Activated naive CD8-positive, alpha-beta T cell treated with anti-CD3 and anti-CD28 coated beads, Interleukin-2, amount 10 ng/mL, durations not matched to agents 7 days and 5 days (primary cell): ENCODE measurements around the gene MOV10. TPM values are rescaled to one million over a fixed set of nuclear protein-coding genes. Genes with fewer than 3 reads are reported as not detected.

Experiments
- ATAC-seq: fragments of 150-1000 bp; cut with Tn5 transposase; one replicate; pipeline ENCODE4 v1.10.0; 2021; ENCODE audit warnings: low read depth, moderate library complexity
- POLR2A ChIA-PET: fragments of 350-600 bp; sonication (Branson Sonifier 250); formaldehyde crosslinking; loops from one replicate; lab custom pipeline; 2021; ENCODE audit warnings: antibody characterized with exemption; lab: Charles Lee
- DNase-seq: peaks from one replicate; pipeline ENCODE4 v3.0.0; 2021
- H3K27ac Mint-ChIP-seq: one replicate; pipeline ENCODE4 v1.8.0; 2022; ENCODE audit warnings: mild to moderate bottlenecking, mixed read lengths
- H3K27me3 Mint-ChIP-seq: one replicate; pipeline ENCODE4 v1.8.0; 2022; ENCODE audit warnings: mild to moderate bottlenecking, moderate library complexity, mixed read lengths
- H3K36me3 Mint-ChIP-seq: one replicate; pipeline ENCODE4 v1.8.0; 2021; ENCODE audit warnings: mild to moderate bottlenecking, mixed read lengths
- H3K4me1 Mint-ChIP-seq: one replicate; pipeline ENCODE4 v1.8.0; 2021; ENCODE audit warnings: mixed read lengths
- H3K4me3 Mint-ChIP-seq: one replicate; pipeline ENCODE4 v1.8.0; 2022; ENCODE audit warnings: mild to moderate bottlenecking, moderate library complexity, mixed read lengths
- H3K9me3 Mint-ChIP-seq: one replicate; pipeline ENCODE4 v1.8.0; 2021; ENCODE audit warnings: mixed read lengths
- total RNA-seq, 2 experiments: library from RNA; stranded (reverse); gene quantifications; one replicate each; pipeline ENCODE4 v1.2.3, GENCODE V29; 2021

The MOV10 gene
- total RNA-seq, 2 experiments from 2014 or later: 124 to 130 TPM

- Mint-ChIP-seq H3K9me3 (no peaks in the 10 kb centered on the region), H3K36me3 (peaks cover 8% of the 10 kb centered on the region), H3K27ac (peak overlapping the region; percentile 89), H3K27me3 (peaks cover 17% of the 10 kb centered on the region), H3K4me3 (peak overlapping the region; percentile 84), H3K4me1 (peaks cover 52% of the 10 kb centered on the region)
- POLR2A ChIA-PET: interaction anchor here (0.6 to 4.2 kb wide), 9 partner anchors 10 to 314 kb away, joined by 3 to 35 read pairs (median 7); partner anchors contain the start of genes CAPZA1, MOV10, PPM1J and ST7L
- ATAC-seq: no peak
- DNase-seq: no peak
Observed at GRCh38 chr1:112704391-112704933, 30.0 kb downstream of the MOV10 start.

GRCh38 chr1:112704934-112705627 is 30.6 kb downstream of the MOV10 start:
- POLR2A ChIA-PET: interaction anchor here (0.6 to 4.2 kb wide), 7 partner anchors 10 to 314 kb away, joined by 3 to 35 read pairs (median 7); partner anchors contain the start of genes CAPZA1, MOV10, PPM1J and ST7L
- ATAC-seq: peak; percentile 81
- Mint-ChIP-seq H3K9me3 (no peaks in the 10 kb centered on the region), H3K36me3 (peaks cover 8% of the 10 kb centered on the region), H3K27ac (peak overlapping the region; percentile 89), H3K4me3 (peak overlapping the region; percentile 84), H3K27me3 (peaks cover 23% of the 10 kb centered on the region), H3K4me1 (peaks cover 51% of the 10 kb centered on the region)
- DNase-seq: peak; percentile 60

DNA sequence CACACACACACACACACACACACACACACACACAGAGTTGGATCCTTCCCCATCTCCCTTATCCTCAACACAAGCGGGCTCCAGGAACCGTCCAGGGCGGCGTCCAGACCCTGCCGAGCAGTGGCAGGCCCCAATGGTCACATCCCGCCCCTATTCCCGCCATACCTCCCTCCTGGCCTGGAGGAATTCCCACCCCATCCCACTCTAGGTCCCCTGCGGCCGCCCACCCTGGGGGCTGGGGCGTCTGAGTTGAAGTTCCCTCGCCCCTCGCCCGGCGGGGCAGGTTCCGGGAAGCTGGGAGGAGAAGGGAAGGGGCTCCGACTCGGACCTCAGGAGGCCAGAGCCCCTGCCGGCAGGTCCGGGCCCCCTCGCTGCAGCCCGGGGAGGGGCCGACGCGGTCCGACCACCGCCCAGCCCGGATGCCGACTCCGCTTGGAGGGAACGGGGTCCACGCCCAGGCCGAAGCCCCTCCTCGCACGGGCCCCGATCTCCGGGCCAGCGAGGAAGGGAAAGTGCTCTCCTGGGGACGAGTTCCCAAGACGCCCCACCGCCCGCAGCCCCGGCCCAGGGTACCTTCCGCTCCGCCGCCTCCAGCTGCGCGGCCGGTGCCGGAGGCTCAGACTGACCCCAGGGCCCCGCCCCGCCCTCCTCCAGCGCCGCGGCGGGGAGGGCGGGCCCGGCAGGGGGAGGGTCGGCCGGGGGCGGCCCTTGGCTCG is 32.2 kb downstream of the MOV10 start, which contains the start of gene RHOC:
TSS of gene RHOC (minus strand) at position 623 of the 716 bp plus-strand sequence. CDS start 3,328 bp downstream, outside the sequence.
- Mint-ChIP-seq H3K9me3 (no peaks in the 10 kb centered on the region), H3K27ac (peak within 1 kb of the TSS; percentile 89), H3K27me3 (peaks cover 32% of the 10 kb centered on the region), H3K36me3 (peaks cover 6% of the 10 kb centered on the region), H3K4me3 (peak within 1 kb of the TSS; percentile 84), H3K4me1 (peaks cover 42% of the 10 kb centered on the region)
- ATAC-seq (peak; percentile 53), DNase-seq (peak; percentile 78)
- POLR2A ChIA-PET: interaction anchor here (0.6 to 1.3 kb wide), 4 partner anchors 32 to 199 kb away, joined by 3 to 5 read pairs (median 3); partner anchors contain the start of genes MOV10 and ST7L

DNA sequence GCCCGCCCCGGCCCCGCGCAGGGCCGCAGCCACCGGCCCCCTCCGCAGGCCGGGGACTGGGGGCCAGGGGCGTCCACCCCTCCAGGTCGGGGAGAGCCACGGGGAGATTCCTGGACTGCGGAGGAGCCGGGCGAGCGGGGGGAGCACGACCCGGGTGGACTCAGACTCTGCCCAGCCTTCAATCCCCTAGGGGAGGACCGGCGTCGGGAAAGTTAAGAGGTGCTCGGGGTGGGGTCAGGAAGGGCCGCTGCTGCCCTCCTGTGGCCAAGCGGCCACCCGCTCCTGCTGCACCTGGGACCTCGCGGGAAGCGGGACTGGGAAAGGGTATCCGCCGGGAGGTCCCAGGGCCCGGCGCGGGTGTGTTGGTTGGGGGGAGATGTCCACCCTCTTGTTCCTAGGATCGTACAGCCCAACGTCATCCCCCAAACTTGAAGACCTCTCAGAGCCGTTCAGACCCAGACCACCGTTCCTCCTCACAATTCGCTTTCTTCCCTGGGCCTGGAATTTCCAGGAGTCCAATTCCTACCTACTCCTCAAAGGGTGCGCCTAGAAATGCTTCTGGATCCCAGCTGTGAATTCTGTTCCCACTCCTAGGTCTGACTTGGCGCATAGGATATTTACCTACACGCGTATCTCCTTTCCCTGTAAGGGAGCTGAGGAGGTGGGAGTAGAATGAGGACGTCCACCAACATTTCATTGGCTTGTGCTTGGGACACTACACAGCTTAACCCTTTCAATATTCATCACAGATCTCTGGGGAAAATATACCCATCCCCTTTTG is 33.0 kb downstream of the MOV10 start:
- Mint-ChIP-seq H3K27ac (peak overlapping the region; percentile 74), H3K4me3 (peak overlapping the region; percentile 84), H3K36me3 (peaks cover 1% of the 10 kb centered on the region), H3K27me3 (peaks cover 34% of the 10 kb centered on the region), H3K9me3 (no peaks in the 10 kb centered on the region), H3K4me1 (peaks cover 35% of the 10 kb centered on the region)
- POLR2A ChIA-PET: interaction anchor here (0.6 to 1.3 kb wide), 4 partner anchors 33 to 88 kb away, joined by 3 to 5 read pairs (median 4); partner anchors contain the start of genes CAPZA1, MOV10 and ST7L
- DNase-seq: peak; percentile 79
- ATAC-seq: peak; percentile 47

GRCh38 chr1:112708002-112708448 is 33.6 kb downstream of the MOV10 start:
- POLR2A ChIA-PET: interaction anchor here (1.1 to 1.2 kb wide), 2 partner anchors 39 to 89 kb away, joined by 4 to 5 read pairs; partner anchors contain the start of genes CAPZA1 and ST7L
- H3K9me3 Mint-ChIP-seq: no peaks in the 10 kb centered on the region
- ATAC-seq (no peak), DNase-seq (no peak)
- peak overlapping the region; percentile 84 for H3K4me3 Mint-ChIP-seq
- H3K27me3 Mint-ChIP-seq: peaks cover 40% of the 10 kb centered on the region
- H3K36me3 Mint-ChIP-seq: no peaks in the 10 kb centered on the region
- H3K4me1 Mint-ChIP-seq: peaks cover 31% of the 10 kb centered on the region
- H3K27ac Mint-ChIP-seq: no peak overlapping the region

DNA sequence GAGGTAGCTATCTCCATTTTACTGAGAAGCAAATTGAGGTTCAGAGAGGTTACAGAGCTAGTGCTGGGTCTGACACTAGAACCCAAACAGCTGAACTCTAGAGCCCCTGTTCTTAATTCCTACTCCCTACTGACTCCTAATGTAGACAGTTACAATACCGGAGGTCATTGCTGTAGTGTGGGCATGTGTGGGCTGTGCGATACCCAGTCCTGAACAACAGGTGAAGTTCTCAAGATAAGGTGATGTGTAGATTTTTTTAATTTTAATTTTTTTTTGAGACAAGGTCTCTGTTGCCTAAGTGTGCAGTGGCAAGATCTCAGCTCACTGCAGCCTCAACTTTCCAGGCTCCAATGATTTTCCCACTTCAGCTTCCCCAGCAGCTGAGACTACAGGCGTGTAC is 34.0 kb downstream of the MOV10 start:
- POLR2A ChIA-PET: interaction anchor here (0.5 to 1.2 kb wide), 3 partner anchors 40 to 90 kb away, joined by 4 to 5 read pairs (median 4); partner anchors contain the start of genes CAPZA1 and ST7L
- ATAC-seq (no peak), DNase-seq (no peak)
- Mint-ChIP-seq H3K9me3 (no peaks in the 10 kb centered on the region), H3K4me1 (peaks cover 29% of the 10 kb centered on the region), H3K27me3 (peaks cover 44% of the 10 kb centered on the region), H3K36me3 (no peaks in the 10 kb centered on the region), H3K4me3 (no peak overlapping the region), H3K27ac (no peak overlapping the region)

GRCh38 chr1:112710159-112710558 is 35.7 kb downstream of the MOV10 start:
- POLR2A ChIA-PET: interaction anchor here (1.2 kb wide), 1 partner anchor 35 kb away, joined by 5 read pairs; the partner anchor contains the start of gene MOV10
- DNase-seq (no peak), ATAC-seq (no peak)
- Mint-ChIP-seq H3K4me3 (no peak overlapping the region), H3K27me3 (peaks cover 55% of the 10 kb centered on the region), H3K4me1 (peaks cover 22% of the 10 kb centered on the region), H3K36me3 (no peaks in the 10 kb centered on the region), H3K9me3 (no peaks in the 10 kb centered on the region), H3K27ac (no peak overlapping the region)

GRCh38 chr1:112710586-112710985 is 36.1 kb downstream of the MOV10 start:
- Mint-ChIP-seq H3K4me3 (no peak overlapping the region), H3K9me3 (no peaks in the 10 kb centered on the region), H3K4me1 (peaks cover 20% of the 10 kb centered on the region), H3K27me3 (peaks cover 55% of the 10 kb centered on the region), H3K27ac (no peak overlapping the region), H3K36me3 (no peaks in the 10 kb centered on the region)
- no peak for ATAC-seq
- POLR2A ChIA-PET: no interaction called here
- no peak for DNase-seq

DNA sequence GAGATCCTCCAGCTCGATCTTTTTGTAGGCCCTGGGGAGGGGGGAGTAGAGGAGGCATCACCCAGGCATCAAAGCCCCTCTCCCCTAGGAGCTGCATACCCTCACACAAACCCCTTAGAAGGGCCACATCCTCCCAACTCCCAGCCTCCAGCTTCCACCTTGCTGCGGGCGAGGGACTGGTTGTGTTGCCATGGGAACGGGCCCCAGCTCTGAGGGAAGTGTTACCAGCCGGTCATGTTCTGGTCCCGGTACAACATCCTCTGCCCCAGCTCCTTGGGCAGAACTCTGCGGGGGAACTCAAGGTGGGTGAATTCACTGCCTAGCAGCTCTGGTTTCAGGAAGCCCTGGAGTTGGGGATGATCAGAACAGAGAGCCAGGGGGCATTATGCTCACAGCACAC is 36.6 kb downstream of the MOV10 start:
- DNase-seq (no peak), ATAC-seq (no peak)
- no peak overlapping the region for H3K4me3 Mint-ChIP-seq
- H3K27ac Mint-ChIP-seq: no peak overlapping the region
- peaks cover 55% of the 10 kb centered on the region for H3K27me3 Mint-ChIP-seq
- peaks cover 21% of the 10 kb centered on the region for H3K4me1 Mint-ChIP-seq
- POLR2A ChIA-PET: no interaction called here
- H3K9me3 Mint-ChIP-seq: no peaks in the 10 kb centered on the region
- H3K36me3 Mint-ChIP-seq: no peaks in the 10 kb centered on the region

DNA sequence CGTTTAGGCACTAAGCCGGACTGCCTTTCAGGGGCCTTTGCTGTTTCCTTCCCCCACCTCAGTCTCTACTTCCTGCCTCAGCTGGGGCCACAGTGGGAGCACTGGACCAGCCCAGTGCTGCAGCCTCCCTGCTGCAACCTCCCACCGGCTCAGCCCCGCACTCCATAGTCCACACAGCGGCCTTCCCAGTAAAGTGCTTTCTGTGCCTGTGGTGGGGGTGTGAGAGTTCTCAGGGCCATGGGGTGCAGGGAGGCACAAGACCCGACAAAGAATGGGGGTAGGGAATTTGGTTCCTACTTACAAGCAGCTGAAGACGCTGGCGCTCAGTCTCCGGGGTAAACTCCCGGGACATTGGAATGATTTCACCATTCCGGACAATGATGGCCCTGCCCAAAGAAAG is 37.2 kb downstream of the MOV10 start:
- Mint-ChIP-seq H3K4me3 (no peak overlapping the region), H3K9me3 (no peaks in the 10 kb centered on the region), H3K27ac (no peak overlapping the region), H3K36me3 (no peaks in the 10 kb centered on the region), H3K27me3 (peaks cover 55% of the 10 kb centered on the region), H3K4me1 (peaks cover 24% of the 10 kb centered on the region)
- POLR2A ChIA-PET: no interaction called here
- no peak for DNase-seq
- ATAC-seq: no peak

DNA sequence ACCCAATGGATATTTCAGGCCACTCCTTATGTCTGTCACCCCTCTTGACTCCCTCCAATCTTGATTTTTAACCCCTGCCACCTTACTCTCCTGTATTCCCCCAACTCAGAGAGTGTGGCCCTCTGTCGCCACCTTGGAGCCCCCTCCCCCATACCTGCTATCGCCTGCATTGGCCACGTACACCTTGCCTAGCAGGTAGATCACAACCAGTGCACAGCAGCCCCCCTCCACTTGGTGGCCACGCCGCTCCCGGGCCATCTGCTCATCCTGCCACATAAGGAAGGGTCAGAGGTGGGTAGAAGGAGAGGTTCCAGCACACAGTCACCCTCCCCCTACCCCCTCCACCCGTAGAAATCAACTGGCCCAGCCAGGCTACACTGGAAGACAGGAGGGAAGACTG is 37.7 kb downstream of the MOV10 start:
- H3K36me3 Mint-ChIP-seq: no peaks in the 10 kb centered on the region
- POLR2A ChIA-PET: no interaction called here
- H3K9me3 Mint-ChIP-seq: no peaks in the 10 kb centered on the region
- DNase-seq (no peak), ATAC-seq (no peak)
- H3K27me3 Mint-ChIP-seq: peaks cover 55% of the 10 kb centered on the region
- H3K27ac Mint-ChIP-seq: no peak overlapping the region
- H3K4me3 Mint-ChIP-seq: no peak overlapping the region
- peaks cover 24% of the 10 kb centered on the region for H3K4me1 Mint-ChIP-seq

DNA sequence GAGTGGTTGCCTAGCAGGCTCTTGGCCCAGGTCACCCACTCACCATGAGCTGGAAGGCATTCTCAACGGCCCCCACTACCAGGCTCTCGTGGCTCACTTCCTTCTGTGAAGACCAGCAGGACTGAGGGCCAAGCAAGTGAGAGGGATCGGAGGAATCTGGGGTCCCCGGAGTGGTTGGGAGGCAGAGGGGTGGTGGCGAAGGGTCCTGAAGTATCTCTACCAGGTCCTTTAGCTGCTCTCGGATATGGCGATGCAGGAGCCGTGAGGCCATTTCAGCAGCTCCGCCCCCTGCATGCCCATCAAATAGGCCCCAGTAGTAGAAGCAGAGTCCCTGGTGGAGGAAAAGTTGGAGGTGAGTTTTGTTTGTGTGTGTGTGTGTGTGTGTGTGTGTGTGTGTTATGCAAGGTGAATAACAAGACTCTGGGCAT is 38.3 kb downstream of the MOV10 start:
- Mint-ChIP-seq H3K4me1 (peaks cover 21% of the 10 kb centered on the region), H3K9me3 (no peaks in the 10 kb centered on the region), H3K27ac (no peak overlapping the region), H3K27me3 (peaks cover 50% of the 10 kb centered on the region), H3K4me3 (no peak overlapping the region), H3K36me3 (no peaks in the 10 kb centered on the region)
- POLR2A ChIA-PET: no interaction called here
- DNase-seq (no peak), ATAC-seq (no peak)
